RCC 7860 (cell line): ENCODE data around the gene PIH1D1.

Experiments
- DNase-seq: peaks from one replicate; pipeline ENCODE4 v3.0.0-alpha.2; 2015; ENCODE audit warnings: low spot score
- FAIRE-seq: peaks from 2 replicates; lab custom pipeline; 2012; peaks lifted over from hg19 to GRCh38; lab: Jason Lieb, UNC

Gene PIH1D1

DNA sequence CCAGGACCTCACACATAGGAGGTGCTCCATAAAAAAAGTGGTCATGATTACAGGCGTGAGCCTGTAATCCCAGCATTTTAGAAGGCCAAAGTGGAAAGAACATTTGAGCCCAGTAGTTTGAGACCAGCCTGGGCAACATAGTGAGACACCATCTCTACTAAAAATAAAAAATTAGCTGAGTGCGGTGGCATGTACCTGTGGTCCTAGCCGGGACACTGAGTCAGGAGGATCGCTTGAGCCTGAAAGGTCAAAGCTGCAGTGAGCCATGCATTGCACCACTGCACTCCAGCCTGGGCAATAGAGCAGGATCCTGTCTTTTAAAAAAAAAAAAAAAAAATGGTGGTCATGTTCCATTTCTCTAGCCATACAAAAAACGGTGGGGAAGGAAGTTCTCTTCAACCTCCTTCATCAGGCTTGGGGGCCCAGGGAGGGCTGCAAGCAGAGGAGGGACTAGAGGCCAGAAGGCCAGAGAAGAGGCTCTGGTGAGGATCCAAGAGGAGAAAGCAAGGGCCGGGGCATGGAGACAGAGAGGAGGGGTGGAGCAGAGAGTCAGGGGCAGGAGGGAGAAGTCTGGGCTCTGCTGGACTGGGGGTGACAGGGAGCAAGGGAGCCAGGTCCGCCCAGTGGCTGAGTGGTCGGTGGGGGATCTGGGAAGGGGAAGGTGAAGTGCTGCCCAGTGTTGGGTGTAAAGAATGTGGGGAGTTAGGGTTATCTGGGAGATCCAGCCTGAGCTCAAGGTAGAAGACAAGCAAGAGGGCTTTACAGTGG is 54.7 kb downstream of the PIH1D1 start:
- DNase-seq (no peak), FAIRE-seq (no peak)
